ENCODE data around the gene GIGYF2.

GIGYF2 gene

DNA sequence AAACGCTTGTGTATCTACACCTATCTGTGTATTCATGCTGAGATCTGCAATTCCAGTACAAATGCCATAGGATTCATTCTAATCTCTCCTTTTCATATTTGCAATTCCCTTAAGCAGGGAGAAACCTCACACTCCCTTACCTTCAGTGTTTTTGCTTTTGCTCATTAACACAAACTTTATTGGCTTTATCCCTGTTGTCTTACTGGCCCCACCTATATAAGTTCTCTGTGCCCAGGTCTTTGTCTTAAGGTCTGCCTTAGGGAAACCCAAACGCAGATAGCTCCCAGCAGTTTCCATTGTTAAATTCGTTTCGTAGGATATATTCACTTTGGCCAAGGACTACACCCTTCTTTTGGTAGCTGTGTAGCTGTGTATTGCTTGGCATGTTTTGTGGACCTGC lies 169.0 kb downstream of the GIGYF2 start:
- no peak for DNase-seq

DNA sequence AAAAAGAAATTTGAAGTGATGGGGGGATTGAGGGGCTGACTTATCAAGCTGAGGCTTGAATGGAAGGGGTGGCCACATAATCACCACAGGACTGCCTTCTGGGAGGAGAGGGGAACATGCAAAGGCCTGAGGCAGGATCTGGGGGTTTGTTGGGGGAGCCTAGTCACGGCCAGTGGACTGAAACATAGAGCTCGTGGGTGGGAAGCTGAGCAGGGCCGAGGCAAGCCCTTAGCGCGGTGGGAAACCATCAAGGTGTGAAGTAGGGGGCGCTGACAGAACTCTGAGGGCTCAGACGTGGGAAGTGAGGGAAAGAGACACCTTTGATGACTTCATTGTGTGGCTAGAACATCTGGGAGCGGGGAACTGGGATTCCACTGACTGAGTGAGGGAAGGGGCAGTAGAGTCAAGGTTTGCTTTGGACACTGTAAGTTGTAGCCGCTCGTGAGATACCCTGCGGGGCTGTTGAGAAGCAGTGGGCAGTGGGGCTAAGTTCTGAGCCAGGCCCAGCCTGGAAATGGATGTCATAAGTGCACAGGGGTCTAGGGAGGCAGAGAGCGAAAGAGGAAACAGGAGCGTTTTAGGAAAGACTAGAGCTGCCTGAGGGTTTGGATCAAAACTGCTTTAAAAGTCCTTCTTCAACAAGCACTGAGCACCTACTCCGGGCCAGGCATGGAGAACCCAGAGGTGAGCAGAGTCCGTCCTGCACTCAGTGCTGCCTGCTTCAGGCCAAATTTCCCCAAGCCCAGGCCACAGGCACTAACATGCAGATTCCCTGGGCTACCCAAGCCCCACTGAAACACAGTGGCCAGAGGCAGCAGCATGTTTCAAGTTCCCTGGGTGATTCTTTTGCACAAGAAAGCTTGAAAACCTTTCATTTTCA lies 172.2 kb downstream of the GIGYF2 start:
- no peak for DNase-seq

DNA sequence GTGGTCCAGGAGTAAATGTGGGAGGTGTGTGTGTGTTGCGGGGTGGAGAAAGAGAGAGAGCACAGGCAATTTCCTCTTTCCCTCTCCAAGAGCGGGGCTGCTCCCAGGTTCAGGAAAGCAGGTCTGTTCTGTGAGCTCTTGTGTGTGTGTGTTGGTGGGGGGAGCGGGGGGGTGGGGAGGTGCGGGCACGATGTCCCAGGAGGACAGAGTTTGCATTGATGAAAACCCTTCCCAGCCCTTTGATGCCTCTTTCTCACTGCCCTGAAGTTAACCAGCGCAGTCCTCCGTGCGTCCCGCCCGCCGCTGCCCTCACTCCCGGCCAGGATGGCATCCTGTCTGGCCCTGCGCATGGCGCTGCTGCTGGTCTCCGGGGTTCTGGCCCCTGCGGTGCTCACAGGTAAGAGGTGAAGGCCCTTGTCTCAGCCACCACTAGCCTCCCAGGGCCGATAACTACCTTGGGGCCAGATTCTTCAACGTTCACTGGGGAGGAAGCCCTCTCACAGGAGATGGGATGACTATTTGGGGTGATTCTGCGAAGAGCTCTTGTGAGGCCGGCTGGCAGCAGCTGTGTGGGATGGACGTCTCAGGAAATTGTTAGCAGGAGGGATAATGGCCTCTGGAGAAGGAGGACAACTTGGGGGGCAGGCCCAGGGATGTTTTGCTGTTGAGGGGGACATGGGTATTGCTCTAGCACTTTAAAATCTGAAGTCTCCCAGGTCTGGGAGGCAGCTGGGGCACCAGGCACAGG lies 173.1 kb downstream of the GIGYF2 start, which contains the start of gene SNORC:
Gene SNORC, plus strand, starts transcription at position 247 of the 748 bp plus-strand sequence. Its CDS starts 78 bp downstream, at position 325.
- DNase-seq, result no peak

DNA sequence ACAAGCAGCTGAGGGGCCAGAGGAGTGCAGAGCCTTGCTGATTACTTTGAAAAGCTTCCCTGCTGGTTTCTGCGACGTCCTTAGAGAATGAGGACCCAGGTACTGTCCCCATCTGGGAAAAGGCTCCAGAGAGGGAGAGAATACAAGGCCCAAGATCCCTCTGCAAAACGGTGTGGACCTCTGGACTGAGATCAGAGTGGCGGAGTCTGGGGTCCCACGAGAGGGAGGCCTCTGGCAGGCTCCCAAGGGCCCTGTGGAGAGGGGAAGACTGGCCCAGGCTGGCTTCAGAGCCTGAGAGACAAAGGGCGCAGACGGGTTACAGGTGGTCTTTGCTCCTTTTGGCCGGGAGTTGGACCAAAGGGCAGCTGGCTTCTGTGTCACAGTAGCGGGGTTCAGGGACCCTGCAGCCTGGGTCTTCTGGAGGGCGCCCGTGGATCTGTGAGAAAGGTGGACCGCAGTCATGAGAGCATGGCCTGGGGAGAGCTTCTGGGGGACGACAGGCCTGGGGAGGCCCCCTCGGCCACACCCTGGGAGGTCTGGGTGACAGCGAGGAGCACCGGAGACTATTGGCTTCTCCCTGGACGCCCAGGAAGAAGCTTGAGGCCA lies 173.7 kb downstream of the GIGYF2 start:
- DNase-seq, result no peak

DNA sequence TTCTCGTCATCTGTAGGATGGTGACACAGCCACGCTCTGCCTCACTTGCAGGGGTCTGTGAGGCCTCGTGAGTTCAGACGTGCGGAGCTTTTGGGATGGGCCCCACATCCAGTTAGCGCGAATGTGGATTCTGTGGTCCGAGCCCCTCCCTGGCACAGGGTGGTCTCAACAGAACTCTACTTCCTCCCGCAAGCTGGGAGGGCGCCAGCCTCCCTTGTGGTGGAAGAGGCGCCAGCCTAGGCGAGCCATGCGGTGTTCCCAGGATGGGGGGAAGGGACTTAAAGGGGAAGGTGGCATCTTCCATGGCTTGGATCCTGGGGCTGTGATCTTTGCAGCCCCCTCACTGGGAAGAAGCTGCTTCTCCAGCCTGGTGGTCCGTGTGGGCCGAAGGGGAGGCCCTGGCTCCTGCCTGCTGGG lies 174.3 kb downstream of the GIGYF2 start:
- no peak for DNase-seq

DNA sequence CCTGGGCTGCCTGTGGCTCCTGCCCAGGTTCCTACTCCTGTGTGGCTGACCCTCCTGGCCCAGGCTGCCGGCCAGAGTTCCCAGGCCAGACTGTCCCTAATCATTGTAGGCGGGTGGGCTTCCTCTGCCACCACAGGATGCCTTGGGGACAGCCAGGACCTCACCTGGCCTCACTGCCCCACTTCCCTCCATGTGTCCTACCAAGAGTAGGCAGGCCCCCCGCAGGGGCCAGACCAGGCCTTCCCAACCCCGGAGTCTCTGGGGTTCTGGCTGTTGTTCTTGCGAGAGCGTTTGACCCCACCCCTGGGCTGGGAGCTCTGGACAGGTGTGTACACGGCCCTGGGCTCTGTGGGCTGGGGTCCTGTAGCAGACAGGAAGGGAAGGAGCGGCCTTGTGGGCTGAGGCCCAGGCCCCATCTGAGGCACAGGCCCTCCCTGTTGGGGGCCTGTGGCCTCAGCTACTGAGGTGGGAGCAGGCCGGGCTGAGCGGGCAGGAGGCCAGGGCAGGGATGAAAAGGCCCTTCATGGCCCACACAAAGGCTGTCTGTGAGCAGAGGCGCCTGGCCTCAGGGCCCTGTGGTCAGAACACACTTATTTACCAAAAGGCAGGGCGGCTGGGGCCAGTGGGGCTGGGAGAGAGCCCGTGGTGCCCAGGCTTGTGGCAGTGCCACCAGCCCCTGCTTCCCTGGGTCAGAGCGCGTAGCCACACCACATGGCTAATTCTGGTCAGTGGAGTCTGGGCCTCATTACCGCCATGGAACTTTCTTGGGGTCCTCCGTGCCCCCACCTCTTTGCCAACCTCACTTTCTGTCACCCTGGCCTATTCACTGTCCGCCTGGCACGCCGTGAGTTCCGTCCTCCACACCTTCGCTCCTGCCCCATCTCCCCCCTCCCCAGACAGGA lies 175.0 kb downstream of the GIGYF2 start:
- DNase-seq, result no peak

DNA sequence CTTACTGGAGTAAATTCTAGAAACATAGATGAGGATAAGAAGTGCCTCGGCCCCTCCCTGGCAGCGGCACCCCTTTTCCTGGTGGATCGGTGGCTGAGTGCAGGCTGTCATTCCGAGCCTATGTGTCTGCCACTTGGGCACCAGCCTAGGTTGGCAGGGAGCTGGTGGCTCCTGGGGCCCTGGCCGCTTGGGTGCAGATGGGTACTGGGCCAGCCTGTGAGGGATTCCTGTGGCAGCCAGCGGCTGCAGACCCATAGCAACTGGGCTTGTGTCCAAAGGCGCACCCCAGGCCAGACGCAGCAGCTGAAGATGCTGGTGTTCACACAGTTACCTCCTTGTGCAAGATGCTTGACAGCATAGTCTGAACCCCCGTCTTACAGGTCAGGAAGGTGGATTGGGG lies 175.7 kb downstream of the GIGYF2 start:
- DNase-seq, result no peak

DNA sequence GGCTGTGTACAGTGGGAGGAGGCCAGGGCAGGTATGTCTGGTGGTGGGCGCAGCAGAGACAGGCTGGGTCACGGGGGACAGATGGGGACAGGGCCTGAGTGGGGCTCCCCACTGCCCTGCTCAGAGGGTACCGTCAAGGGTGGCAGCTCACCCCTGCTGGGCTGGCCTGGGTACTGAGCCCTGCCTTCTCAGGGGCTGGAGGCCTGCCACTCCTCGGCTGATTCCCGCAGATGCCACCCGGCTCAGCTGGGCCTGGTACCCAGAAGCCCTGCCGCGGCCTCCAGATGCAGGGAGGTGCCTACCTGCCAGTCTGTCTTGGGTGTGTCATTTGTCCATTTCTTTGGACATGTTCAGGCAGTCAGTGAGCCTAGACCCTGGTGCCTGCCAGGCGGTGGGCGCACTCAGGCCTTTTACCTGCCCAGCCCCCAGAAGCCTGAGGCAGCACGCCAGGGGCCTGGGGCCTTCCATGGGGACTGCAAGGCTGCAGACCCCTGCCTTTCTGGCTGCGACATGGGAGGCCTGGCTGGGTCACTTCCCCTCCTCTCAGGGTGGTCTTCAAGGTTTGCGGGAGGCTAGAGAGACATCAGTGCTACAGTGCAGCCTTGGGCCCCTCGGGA lies 176.3 kb downstream of the GIGYF2 start:
- DNase-seq, result no peak

DNA sequence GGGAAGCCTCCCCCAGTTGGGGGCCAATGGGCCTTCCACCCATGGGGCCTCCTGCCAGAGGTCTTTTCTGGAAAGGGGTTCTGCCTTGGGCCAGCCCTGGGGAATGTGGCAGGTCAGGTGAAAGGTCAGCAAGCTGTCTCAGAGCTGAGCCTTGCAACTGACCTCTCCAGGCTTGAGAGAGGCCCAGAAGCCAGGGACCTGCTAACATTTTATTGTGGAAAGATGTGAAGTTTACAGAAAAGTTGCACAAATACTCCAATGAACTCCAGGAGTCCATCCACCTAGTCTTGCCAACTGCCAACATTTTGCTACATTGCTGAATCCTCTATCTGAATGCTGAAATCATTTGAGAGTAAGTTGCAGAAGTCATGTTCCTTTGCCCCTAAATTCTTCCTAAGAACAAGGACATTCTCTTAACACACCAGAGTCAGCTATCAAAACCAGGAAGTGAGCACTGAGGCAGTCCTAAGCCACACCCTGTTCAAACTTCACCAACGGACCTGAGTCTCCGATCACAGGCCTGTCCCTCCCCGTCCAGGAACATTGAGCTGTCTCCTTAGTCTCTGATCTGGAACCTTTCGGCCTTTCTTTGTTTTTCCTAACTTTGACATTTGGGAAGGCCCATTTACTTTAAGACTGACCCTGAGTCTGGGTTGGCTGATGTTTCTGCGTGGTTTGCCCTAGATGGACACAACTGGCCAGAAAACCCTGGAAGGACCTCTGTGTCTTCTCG lies 176.9 kb downstream of the GIGYF2 start:
- no peak for DNase-seq

DNA sequence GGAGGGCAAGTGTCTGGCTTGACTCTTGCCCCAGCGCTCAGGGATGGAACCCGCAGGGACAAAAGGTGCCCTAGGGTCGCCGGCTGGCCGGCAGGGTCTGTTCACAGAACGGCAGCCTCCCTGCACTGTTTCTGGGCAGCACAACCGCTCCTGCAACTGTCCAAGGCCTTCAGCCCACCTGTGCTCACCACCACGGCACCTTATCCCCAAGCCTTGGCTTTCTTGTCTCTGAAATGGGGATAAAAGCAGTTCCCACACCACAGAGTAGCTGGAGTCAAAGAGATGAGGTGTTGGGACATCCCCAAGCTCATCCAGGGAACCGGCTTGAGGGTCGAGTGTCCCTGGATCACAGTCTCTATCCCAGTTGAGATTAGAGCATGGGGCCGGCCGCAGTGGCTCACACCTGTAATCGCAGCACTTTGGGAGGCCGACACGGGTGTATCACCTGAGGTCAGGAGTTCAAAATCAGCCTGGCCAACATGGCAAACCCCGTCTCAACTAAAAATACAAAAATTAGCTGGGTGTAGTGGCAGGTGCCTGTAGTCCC lies 177.6 kb downstream of the GIGYF2 start:
- DNase-seq, result no peak

DNA sequence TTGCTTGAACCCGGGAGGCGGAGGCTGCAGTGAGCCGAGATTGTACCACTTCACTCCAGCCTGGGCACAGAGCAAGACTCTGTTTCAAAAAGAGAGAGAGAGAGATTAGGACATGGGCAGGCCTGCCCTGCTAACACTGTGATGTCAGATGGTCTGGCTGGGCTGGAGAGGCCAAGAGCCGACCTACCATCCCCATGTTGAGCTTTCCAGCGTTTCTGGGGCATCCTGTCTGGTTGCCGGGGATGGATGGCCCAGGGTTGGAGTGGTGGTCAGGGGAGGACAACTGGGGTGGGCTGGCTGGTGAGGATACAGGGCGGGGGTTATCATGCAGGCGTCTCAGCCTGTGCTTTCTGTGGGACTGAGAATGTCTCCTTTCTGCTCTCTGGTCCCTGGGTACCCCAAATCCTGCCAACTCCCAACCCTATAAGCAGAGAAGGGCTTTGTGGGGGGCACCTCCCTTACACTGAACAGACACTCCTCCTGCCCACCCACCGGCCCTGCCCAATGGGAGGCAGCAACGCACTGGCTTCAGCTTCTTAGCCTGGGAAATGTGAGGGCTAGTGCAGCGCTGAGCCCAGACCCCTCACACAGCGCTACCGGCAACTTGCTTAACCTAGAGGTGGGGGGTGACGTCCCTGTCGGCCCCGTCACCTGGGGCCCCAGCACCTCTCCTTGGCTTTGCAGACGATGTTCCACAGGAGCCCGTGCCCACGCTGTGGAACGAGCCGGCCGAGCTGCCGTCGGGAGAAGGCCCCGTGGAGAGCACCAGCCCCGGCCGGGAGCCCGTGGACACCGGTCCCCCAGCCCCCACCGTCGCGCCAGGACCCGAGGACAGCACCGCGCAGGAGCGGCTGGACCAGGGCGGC lies 178.4 kb downstream of the GIGYF2 start:
- peak; percentile 55 for DNase-seq

DNA sequence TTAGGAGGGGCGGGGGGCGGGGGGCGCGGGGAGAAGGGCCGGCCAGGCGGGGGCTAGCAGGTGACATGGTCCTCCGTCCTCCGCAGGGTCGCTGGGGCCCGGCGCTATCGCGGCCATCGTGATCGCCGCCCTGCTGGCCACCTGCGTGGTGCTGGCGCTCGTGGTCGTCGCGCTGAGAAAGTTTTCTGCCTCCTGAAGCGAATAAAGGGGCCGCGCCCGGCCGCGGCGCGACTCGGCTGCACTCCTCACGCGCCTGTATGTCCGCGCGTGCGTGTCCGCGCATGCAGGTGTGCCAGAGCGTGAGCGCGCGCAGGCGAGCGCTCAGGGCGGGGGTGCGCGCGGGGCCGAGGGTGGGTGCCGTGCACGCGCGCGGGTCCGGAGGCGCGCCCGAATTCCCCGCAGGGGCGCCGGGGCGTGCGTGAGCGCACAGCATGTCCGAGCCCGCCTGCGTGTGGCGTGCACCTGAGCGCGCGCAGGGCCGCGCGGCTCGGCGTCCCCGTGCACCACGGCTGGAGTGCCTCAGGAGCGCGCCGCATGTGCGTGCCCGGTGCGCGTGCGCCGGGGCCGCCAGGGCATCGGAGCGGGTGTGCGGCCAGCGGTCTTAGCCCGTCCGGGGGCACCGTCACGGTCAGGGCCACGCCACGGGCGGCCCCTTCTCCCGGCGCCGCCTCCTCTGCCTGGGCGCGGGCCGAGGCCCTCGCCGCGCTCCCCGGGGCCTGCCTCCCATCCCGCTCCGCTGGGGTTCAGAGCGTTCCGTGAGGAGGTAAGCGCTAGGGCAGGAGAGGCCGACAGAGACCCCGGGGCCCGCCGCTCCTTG lies 179.2 kb downstream of the GIGYF2 start:
- DNase-seq, result peak; percentile 72

DNA sequence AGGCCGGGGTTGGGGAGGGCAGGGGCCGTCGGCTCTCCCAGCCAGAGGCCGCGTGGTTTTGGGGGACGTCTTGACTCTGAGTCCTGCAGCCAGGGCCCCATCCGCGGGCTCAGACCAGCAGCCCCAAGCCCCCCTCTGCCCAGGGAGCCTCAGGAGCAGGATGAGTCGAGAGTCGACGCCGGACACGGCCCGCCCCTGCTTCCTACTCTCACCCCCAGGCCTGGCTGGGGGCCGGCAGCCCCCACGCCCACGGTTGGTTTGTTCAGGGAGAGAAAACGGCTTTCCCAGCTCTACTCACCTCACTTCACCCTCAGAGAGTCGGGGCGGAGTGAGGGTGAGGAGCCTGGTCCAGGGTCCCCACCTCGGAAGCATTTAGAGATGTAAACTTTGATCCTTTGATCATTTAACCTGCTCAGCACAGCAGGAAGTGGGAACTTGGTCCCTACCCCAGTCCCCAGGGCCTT lies 179.9 kb downstream of the GIGYF2 start:
- DNase-seq, result no peak

DNA sequence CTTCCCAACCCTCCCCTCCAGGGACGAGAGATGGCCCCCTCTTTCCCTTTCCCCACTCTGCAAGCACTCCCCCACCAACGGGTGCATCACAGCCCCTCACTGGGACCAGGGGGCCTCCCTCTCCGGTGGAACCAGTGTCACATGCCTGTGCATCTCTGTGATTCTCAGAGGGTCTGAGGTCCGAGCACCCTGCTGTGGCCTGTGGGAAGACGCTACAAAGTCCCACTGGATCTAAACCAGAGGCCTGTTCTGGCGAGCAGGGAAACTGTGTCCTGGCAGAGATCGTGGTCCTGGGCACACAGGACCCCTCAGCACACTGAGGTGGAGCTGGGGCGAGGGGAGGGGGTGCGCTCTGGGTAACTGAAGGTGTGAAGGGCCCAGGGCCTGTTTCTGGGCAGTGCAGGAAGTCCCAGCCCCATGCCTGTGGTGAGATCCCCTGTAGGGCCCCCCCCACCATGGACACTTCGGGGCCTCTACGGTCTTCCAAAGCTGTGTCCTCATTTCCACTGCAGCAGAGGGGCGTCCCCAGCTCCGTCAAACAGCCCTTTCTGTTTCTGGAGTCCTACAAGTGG lies 180.9 kb downstream of the GIGYF2 start:
- DNase-seq, result no peak

DNA sequence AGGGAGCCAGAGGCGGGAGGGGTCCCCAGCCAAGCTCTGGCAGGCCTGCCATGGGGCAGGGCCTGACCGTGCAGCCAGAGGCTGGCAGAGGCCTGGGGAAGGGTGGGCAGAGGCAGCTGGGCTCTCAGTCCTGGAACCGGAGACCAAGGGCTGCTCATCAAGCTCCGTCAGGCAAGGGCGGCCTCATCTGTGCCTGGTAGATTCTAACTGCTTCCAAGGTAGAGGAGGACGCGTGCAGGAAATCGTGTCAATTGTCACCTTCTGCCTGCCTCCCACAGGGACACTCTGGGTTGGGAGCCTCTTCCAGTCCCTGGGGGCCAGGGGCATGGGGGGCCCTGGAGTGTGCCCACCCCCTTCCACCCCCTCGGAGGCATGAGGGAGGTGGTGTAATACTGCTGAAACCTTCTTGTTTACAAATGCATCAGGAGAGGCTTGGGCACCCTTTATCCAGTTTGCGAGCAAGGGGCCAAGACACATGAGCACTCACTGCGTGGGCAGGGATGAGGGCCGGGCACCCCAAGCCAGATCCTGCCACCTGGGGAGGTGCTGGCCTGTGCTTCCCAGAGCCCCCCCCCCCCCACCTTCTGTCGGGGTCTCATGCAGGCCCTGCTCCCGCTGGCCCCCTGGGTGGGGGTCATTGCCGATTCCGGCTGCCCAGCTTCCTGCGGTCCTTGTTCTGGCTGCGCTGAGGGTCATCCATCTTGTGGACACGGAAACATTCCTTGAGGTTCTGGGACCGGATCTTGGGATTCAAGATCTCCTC lies 181.9 kb downstream of the GIGYF2 start:
- no peak for DNase-seq

DNA sequence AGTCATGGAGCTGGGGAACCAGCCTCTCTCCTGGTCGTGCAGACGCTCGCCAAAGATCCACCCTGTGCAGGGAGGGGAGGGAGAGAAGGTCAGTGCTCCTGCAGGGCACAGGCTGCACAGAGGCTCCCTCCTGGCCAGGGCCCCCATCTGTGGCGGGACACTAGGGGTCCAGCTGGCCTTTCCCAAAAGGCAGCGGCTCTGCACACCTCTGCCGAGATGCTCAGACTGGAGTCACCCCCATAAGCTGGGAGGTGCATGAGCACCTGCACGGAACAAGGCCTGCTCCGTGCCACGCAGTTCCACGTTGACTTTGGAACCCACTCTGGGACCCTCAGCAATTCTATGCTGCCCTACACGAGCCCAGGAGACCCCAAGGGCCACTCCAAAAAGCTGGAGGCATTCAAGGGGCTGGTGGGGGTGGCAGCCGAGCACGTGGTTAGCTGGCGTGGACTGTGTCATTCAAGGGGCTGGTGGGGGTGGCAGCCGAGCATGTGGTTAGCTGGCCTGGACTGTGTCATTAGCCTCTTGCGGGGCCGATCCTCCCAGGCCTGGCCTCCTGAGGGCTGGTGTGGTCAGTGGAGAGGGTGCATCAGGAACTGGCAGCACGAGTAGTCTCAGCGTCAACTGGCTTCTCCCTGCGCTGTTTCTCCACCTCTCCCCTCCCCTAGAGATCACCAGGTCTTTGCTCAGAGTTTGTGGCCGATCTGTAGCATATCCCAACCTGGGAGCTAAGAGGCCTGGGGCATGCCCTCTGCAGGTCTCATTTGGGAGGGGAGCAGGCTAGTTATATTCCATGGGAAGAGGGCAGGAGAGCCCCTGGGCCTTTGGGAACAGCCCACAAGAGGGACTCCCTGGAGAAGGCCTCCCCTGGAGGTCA lies 182.7 kb downstream of the GIGYF2 start:
- DNase-seq, result no peak
